HG03139 (cell line): ENCODE measurements around the gene PRR33.
"Not testable (repeated sequence)": the region's sequence is repeated elsewhere in the genome, so short reads cannot be mapped to it uniquely, and the experiment has no call there.

Experiments
- ATAC-seq: cut with Tn5 transposase; IDR thresholded peaks from one replicate; pipeline ENCODE4 v1.9.1; 2021; ENCODE audit not compliant: unreplicated experiment

PRR33 gene

DNA sequence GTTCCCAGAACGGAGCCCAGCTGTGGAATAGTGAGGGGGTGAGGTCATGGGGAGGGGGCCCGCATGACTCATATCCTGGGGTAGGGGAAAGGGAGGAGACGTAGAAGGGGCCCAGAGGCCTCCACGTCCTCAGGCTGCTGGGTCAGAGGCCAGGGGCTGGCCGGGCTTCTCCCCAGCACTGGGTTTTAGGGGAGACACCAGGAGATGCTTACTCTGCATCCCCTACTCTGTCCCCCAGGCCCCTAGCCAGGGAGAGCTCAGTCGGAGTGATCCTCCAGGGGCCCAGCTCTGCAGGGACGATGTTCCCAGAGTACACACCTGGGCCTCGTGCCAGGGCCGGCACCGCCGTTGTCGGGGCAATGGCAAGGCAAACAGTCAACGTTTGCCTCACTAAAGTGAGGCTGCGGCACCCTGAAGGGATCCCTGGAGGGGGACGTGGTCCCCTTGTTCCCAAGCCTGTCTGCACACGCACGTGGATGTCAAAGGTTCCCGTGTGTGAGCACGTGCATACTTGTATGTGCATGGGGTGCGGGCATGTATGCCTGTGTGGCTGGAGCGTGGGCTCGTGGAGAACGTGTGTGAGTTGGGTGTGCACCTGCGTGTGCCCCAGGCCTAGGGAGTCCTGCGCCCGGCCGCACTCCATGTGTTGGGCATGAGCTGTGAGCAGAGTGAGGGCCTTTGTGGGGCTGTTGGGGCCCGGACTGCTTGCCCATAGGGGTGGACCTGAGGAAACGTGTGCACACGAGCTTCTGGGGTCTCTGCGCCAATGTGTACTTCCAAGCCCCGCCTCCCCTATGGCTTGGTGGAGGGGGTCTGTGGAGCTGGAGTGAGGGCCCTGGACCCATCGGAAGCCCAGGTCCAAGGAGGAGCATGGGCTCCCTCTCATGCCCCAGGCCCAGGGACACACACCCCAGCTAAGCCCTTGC lies 14.2 kb downstream of the PRR33 start:
- ATAC-seq = no peak

DNA sequence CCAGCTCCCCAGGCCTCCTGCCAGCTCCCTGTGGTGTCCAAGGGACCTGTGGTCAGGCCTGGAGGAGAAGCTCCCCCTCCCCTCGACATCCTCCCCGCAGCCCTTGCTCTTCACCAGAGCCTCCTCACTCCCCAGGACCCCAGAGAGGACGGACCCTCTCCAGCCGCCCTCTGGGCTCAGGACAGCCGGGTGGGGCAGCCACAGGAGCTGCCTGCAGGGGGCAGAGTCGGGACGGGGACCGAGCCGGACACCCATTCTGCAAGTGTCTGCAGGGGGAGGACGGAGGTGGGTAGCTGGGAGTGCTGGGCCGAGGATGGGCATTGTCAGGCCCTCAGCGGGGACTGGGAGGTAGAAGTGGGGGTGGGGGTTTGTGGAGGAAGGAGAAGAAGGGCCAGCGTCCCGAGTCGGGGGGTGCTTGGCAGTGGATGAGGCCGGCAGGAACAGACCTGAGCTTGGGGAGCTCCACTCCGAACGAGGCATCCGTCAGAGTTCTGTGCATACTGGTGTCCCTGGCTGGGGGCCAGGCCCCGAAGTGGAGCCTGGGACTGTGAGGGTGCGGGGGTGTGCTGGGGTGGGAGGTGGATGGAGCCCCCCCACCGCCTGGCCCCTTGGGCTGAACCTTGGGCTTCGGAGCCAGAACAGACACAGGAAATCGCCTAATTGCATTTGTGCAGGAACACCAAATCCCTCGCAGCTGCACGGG lies 15.2 kb downstream of the PRR33 start:
- ATAC-seq = no peak

DNA sequence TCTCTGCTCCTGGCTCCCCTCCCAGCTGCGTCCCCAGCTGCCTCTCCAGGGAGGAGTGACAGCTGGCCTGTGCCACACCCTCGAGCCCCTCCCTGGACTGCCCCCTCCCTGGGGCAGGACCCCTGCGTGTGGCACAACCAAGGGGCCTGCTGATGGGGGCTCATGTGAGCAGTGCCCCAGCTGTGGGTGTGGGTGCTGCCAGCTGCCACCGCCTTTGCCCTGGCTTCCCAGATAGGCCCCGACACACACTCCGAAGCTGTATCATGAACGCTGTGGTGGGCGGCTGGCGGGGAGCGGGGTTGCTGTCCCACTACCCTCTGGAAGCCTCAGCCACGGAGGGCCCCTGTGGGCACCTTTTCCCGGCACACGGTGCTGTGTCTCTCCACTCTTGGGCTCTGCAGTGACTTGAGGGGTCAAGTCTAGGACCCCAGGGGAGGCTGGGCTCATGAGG lies 15.8 kb downstream of the PRR33 start:
- ATAC-seq = not testable (repeated sequence)

DNA sequence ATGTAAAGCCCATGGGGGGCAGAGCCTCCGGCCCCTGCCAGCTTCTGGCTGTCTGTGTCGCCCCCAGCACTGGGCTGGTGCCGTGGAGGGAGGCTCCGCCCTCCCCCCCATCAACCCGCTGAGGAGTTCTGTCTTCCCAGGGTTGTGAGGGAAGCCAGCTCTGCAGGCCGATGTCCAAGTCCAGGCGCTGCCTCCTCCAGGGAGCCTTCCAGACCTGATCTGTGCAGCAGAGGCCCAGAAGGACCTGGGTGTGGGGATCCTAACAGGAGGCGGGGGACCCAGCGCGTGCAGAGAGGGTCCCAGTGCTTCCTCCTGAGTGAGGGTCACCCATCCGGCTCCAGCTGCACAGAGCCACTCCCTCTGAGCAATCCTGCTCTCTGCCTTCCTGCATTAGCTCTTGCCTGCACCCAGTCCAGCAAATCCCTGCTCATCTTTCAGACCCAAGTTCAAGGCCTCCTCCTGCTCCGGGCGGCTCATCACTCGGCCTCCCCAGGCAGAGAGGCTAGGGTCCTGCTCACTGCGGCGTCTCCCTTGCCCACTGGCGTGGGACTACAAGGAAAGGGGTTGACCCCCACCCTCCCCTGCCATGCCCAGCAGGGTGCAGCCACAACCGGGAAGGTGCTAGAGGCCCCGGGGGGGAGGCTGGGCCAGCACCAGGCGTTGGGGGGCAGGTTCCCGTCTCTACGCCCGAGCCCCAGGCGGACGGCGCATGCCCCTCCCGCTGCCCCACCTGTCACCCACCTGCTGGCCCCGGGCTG lies 16.4 kb downstream of the PRR33 start:
- no peak for ATAC-seq

DNA sequence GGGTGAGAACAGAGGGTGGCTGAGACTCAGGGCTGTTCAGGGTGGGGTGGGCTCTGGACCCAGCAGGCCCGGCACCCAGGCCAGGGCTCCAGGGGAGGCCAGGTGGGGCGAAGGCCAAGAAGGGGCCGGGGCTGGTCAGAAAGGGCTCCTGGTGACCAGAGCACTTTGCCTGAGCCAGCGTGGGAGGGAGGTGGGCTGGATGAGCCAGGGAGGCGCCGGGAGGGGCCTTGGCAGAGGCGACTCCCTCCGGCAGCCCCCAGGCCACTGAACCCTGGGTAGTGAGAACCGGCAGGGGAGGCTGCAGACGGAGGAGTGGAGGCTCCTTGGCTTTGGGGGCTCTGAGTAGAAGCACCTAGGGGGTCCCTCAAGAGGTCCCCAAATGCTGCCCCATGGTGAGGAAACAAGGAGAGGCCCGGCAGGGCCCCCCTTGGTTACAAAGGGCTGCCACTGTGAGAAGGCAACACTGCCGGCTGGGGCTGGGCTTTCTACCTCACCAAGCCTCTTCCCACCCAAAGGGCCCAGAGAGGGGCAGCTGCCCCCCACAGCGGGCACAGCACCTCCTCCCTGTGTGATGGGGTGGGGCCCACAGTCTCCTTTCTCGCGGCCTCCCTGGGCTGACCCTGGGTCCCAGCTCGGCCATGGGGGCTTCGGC lies 17.1 kb downstream of the PRR33 start:
- ATAC-seq = not testable (repeated sequence)

DNA sequence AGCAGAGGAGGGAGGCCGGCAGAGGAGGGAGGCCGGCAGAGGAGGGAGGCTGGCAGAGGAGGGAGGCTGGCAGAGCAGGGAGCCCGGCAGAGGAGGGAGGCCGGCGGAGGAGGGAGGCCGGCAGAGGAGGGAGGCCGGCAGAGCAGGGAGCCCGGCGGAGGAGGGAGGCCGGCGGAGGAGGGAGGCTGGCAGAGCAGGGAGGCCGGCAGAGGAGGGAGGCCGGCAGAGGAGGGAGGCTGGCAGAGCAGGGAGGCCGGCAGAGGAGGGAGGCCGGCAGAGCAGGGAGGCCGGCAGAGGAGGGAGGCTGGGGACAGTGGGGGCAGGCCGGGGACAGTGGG lies 17.9 kb downstream of the PRR33 start:
- ATAC-seq = not testable (repeated sequence)

DNA sequence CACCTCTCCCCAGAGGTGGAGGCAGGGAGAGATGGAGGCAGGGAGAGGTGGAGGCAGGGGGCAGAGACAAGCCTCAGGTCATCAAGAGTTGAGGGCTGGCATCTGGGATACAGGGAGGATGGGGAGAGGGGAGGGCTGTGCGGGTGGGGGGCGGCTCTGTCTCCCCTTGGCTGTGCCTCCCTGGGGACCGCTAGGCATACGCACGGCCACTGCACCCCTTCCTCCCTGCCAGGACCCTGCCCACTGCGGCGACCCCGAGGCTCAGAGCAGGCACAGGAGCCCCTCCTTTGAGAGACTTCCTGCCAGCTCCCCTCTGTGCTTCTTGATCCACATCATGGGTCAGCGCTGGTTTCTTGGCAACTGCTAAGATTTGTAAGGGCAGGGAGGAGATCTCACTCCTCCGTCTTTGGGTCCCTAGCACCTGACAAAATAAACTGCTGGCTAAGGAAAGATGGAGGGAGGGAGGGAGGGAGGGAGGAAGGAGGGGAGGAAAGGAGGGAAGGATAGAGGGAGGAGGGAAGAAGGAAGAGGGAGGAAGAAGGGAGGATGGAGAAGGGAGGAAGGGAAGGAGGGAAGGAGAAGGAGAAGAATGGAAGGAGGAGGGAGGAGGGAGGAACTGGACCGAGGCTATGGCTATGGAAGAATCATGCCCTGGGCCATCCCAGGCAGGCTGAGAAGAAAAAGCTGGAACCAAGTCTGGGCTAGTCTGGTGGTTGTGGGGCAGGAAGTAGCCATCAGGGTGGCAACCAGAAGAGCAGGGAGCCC lies 18.5 kb downstream of the PRR33 start:
- no peak for ATAC-seq

DNA sequence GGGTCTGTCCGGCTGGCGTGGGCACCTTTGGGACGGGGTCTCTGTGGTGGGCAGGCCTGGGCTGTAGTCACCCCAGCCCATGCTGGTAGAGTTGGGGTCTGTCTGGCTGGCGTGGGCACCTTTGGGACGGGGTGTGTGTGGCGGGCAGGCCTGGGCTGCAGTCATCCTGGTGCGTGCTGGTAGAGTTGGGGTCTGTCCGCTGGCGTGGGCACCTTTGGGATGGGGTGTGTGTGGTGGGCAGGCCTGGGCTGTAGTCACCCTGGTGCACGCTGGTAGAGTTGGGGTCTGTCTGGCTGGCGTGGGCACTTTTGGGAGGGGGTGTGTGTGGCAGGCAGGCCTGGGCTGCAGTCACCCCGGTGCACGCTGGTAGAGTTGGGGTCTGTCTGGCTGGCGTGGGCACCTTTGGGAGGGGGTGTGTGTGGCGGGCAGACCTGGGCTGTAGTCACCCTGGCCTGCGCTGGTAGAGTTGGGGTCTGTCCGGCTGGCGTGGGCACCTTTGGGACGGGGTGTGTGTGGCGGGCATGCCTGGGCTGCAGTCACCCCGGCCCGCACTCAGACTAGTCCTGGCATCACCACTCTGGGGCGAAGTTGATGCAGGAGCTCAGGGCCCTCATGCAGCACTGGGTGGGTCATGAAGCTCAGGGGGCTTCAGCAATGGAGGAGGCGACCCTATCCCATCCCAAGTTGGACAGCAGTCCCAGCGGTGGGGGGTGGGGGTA lies 19.3 kb downstream of the PRR33 start:
- ATAC-seq = no peak

DNA sequence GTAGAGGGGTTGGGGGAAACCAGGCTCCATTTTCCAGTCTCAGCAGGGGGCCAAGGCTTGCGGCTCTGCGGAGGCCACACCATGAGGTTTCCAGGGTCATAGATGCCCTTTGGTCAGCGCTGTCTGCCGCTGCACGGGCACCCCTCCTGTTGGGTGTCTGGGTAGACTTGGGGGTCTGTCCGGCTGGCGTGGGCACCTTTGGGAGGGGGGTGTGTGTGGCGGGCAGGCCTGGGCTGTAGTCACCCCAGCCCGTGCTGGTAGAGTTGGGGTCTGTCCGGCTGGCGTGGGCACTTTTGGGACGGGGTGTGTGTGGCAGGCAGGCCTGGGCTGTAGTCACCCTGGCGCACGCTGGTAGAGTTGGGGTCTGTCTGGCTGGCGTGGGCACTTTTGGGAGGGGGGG lies 20.2 kb downstream of the PRR33 start:
- ATAC-seq = no peak

DNA sequence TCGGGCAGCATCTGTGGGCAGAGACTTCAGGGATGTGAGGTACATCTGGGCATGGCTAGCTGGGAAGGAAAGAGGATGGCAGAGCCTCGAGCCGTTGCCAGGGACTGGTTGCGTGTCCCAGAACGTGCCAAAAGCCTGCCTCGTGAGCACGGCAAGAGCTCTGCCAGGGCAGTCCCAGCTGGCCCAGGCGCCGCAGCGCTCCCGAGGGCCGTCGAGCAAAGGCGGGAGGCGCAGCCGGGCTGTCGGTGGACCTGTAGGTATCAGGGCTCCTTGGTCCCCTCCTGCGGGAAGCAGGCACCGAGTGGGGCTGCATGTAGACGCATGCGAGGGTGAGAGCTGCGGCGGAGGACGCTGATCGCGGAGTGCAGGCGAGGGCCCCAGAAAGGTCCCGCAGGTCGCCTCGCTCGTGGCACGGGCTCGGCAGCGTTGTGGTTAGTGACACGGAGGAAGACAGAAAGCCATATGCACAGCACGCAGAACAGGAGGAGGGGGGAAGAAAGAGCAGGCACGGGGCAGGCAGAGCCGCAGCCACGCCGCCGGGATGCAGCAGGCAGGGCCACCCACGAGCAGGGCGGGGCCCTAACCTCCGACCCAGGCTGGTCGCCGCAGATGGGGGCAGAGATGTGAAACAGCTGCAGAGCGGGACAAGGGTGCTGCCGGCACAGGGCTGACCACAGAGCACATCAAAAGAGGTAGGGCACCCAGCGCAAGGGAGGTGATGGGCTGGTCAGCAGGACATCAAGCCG lies 20.8 kb downstream of the PRR33 start:
- no peak for ATAC-seq

DNA sequence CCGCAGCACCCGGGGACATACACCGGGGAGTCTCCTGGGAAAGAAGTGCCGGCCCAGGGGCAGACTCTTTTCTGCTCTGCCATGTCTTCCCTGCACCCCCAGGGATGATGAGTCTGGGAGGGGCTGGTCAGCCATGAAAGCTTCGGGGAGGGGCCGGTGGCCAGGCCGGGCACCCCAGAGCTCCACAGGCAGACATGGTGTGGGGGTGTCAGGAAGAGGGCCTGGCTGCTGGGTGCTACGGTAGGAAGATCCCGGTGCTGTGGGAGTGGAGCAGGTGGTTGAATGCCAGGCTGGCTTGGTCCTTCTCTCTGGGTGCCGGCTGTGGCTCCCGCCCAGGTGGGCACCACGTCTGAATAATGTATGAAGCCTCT lies 21.4 kb downstream of the PRR33 start:
- ATAC-seq = no peak

DNA sequence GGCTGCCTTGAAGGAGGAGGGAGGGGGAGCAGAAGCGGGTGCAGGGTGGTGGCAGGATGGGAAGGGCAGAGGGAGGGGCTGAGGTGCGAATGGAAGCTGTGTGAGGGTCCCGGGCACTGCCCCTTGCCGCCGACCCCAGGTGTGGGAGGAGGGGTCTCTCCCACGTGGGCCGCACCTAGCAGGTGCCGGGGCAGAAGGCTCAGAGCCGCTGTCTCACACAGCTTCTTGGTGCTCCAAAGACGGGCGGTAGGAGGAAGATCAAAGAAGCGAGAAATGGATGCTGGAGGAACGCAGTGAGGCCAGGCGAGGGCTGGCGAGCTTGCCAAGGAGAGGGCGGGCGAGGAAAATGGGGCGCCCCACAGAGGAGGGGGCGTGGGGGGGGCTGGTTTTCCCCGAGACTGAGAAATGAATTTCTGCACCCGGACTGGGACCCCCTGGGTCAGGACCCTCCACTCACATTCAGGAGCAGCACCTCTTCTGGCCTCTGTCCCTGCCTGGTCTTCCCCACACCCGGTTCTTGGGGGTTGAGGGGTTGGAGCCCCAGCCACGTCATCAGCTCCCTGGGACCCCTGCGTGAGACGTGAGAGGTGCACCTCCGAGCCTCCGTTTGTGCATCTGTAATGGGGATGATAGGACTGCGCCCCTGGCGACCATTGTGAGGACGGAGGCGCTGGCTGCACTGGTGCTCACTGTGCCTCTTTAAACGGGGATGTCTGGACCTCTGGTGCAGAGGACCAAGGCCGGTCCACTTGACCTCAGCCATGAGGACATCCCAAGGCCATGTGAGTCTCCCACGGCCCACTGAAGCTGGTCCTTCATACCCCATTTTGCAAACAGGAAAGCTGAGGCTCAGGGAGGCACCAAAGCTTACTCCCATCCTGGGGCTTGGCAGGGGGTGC lies 22.0 kb downstream of the PRR33 start:
- ATAC-seq = no peak

DNA sequence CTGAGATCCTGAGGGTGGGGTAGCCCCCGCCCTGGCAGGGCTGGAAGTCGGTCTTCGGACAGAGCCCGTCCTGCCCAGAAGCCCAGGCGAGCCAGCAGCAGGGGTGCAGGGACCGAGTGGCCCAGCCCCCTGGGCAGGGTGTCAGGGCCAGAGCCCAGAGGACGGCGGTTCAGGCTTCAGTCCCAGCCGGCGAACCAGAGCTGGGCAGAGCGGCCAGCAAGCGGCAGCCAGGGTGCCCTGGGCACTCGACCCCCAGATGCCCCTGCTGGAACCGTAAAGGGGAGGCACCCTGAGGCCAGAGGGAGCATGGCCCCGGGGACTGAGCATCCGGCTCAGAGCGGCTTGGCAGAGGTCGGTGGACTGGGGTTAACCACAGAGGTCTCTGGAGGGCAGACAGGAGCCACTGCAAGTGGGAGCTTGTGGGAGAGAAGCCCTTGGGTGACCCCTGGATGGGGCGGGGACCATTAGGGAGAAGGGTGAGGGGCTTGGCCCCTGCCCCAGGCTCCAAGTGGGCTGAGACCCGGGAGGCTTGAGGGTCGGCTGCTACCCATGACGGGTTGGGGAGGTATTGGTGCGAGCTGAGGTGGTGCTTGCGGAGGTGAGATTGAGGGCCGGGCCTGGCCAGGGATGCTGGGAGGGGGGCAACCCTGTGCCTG lies 22.9 kb downstream of the PRR33 start:
- ATAC-seq = no peak

DNA sequence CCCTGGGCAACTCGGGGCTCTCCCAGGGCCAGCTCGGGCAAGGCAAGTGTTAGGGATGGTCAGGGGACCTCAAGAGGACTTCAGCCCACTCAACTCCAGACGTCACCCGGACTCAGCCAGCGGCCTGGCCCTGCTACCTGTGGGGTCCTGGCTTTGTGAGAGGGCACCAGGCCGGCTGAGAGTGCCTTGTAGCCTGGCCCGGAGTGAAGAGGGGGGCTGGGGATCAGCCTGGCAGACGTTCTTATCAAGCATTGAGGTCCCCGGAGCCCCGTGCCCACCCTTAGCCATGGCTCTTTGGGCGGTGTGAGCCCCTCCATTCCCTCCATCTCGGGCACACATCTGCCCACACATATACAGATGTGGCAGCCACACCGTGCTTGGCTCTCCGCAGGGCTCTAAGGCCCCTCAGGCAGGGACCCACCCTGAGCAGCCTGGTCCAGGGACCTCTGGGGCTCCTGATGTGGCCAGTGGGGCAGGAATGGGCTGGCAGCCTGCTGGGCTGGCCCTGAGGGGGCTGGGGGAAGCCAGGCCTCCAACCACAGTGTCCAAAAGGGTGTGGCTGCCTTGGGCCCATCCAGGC lies 23.5 kb downstream of the PRR33 start:
- no peak for ATAC-seq

DNA sequence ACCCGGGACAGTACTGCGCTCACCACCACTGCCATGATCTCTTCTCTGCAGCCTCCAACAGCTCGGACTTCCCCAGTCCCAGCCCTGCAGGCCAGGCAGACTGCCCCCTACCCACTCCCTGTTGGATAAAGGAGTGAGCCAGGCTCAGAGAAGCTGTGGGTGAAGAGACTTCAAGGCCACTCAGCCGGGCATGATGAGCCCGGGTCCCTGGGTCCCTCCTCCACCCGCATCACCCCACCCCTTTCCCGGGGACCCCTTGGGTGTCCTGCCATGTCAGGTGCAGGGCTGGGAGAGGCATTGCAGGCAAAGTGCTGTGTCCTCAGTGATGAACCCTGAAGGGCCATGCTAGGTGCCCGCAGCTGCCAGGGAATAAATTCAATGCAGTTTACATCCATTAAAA lies 24.3 kb downstream of the PRR33 start:
- ATAC-seq = no peak

DNA sequence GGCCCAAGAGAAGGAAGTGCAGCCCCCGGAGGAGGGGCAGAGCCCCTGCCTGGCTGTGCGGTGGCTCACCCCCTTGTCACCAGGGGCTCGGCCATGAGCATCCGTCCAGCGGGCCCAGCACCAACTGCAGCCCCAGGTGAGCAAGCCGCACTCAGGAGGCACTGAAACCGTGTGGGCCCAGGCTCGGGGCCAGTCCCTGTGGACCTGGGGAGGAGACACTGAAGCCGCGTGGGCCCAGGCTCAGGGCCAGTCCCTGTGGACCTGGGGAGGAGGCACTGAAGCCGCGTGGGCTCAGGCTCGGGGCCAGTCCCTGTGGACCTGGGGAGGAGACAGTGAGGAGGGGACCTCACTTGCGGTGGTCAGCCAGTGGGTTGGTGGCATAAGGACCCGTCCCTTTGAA lies 24.9 kb downstream of the PRR33 start:
- ATAC-seq = no peak

DNA sequence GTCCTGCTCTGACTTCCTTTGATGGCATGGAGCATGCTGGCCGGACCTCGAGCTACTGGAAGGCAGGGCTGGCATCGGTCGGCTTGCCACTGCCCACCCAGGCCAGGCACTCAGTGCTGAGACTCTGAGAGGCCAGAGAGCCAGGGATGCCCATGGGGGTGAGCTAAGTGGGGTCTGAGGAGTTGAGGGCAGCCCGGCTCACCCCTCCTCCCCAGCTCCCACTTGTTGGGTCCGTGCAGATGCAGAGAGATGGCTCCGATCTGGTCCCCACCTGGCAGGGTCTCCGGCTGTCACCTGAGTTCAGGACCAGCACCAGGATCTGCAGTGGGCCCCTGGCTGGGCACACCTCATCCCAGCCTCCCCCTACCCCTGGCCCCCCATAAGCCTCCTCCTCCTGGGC lies 25.5 kb downstream of the PRR33 start:
- no peak for ATAC-seq
